Karpas-422 (cell line): ENCODE data around the gene GLRX2. TPM values are rescaled to one million over a fixed set of nuclear protein-coding genes. Genes with fewer than 3 reads are reported as not detected.
"Not testable (repeated sequence)": the region's sequence is repeated elsewhere in the genome, so short reads cannot be mapped to it uniquely, and the experiment has no call there.

Experiments
- DNase-seq: peaks from one replicate; pipeline ENCODE4 v3.0.0-alpha.2; 2015
- H2AFZ ChIP-seq: fragments of 200-600 bp; sonication (generic); 2 replicates; pipeline ENCODE4 v1.6.1; 2014; ENCODE audit warnings: antibody characterized with exemption, low read length, mixed read lengths
- H3K27ac ChIP-seq: fragments of 200-600 bp; sonication (generic); 2 replicates; pipeline ENCODE4 v1.5.1; 2014; ENCODE audit warnings: mild to moderate bottlenecking, low read length, moderate library complexity
- H3K27me3 ChIP-seq: fragments of 200-600 bp; sonication (generic); 2 replicates; pipeline ENCODE4 v1.6.1; 2014; ENCODE audit warnings: low read length, mixed read lengths
- H3K36me3 ChIP-seq: fragments of 200-600 bp; sonication (generic); 2 replicates; pipeline ENCODE4 v1.6.1; 2014; ENCODE audit warnings: low read length, mixed read lengths; ENCODE audit not compliant: insufficient read depth
- H3K4me1 ChIP-seq: fragments of 200-600 bp; sonication (generic); 2 replicates; pipeline ENCODE4 v1.6.1; 2014; ENCODE audit warnings: mild to moderate bottlenecking, low read length, mixed read lengths
- H3K4me2 ChIP-seq: fragments of 200-600 bp; sonication (generic); 2 replicates; pipeline ENCODE4 v1.6.1; 2014; ENCODE audit warnings: low read length, low read depth, mild to moderate bottlenecking; ENCODE audit not compliant: poor library complexity, severe bottlenecking
- H3K4me3 ChIP-seq: fragments of 200-600 bp; sonication (generic); 2 replicates; pipeline ENCODE4 v1.5.1; 2014; ENCODE audit warnings: mild to moderate bottlenecking, antibody characterized with exemption, low read length, mixed read lengths
- H3K79me2 ChIP-seq: fragments of 200-600 bp; sonication (generic); 2 replicates; pipeline ENCODE4 v1.6.1; 2014; ENCODE audit warnings: mild to moderate bottlenecking, low read length, mixed read lengths
- H3K9ac ChIP-seq: fragments of 200-600 bp; sonication (generic); 2 replicates; pipeline ENCODE4 v1.6.0; 2014; ENCODE audit warnings: low read length
- H3K9me2 ChIP-seq: fragments of 200-600 bp; sonication (generic), shearing (Covaris generic); replicated peaks from 2 replicates; pipeline ENCODE4 v1.6.0; 2014; ENCODE audit warnings: mild to moderate bottlenecking, low read length, moderate library complexity; ENCODE audit not compliant: insufficient read depth
- H3K9me3 ChIP-seq: fragments of 300-700, 200-600 bp; sonication (generic); 2 replicates; pipeline ENCODE4 v1.6.1; 2014; ENCODE audit warnings: low read length, mixed read lengths
- H4K20me1 ChIP-seq: fragments of 200-600 bp; sonication (generic); 2 replicates; pipeline ENCODE4 v1.6.1; 2014; ENCODE audit warnings: mild to moderate bottlenecking, antibody characterized with exemption, low read length, low read depth; ENCODE audit not compliant: insufficient read depth
- total RNA-seq: library from RNA; depleted of rRNA; stranded (reverse); fragments of >200 nt; shearing (Covaris generic); gene quantifications from 2 replicates; pipeline ENCODE4 v1.2.3, GENCODE V29; 2014; ENCODE audit warnings: low replicate concordance

The GLRX2 gene
- total RNA-seq, 1 experiment from 2014 or later = 30.9 TPM

- Histone ChIP-seq H3K4me3 (no peak overlapping the region), H3K27me3 (no peaks in the 10 kb centered on the region), H3K79me2 (peaks cover 80% of the 10 kb centered on the region), H4K20me1 (peaks cover 10% of the 10 kb centered on the region; the same call in 1 of the 2 replicates), H3K9ac (no peak overlapping the region), H3K4me2 (no peak overlapping the region), H3K36me3 (peaks cover 30% of the 10 kb centered on the region), H3K27ac (no peak overlapping the region), H2AFZ (no peak overlapping the region), H3K9me3 (no peaks in the 10 kb centered on the region), H3K4me1 (peaks cover 25% of the 10 kb centered on the region), H3K9me2 (no peaks in the 10 kb centered on the region)
- no peak for DNase-seq
Measured at GRCh38 chr1:193125369-193125768, 20.2 kb upstream of the GLRX2 start.

- Histone ChIP-seq H2AFZ (no peak overlapping the region), H3K36me3 (peaks cover 25% of the 10 kb centered on the region; the same call in 1 of the 2 replicates), H3K79me2 (peaks cover 66% of the 10 kb centered on the region), H3K27ac (peak overlapping the region; percentile 92; the same call in 1 of the 2 replicates), H4K20me1 (peaks cover 10% of the 10 kb centered on the region; the same call in 1 of the 2 replicates), H3K9me3 (no peaks in the 10 kb centered on the region), H3K4me2 (peak overlapping the region; percentile 92), H3K9me2 (no peaks in the 10 kb centered on the region), H3K4me1 (peaks cover 25% of the 10 kb centered on the region), H3K9ac (peak overlapping the region; percentile 87), H3K4me3 (peak overlapping the region; percentile 84), H3K27me3 (no peaks in the 10 kb centered on the region)
- no peak for DNase-seq
Measured at GRCh38 chr1:193123751-193124150, 18.5 kb upstream of the GLRX2 start.

GRCh38 chr1:193121616-193122593 lies 16.7 kb upstream of the GLRX2 start, which contains the start of gene CDC73:
CDC73 (plus strand) TSS chr1:193122031; CDS start chr1:193122201, 170 bp downstream.
- Histone ChIP-seq H3K79me2 (peaks cover 47% of the 10 kb centered on the region), H3K4me2 (peak within 1 kb of the TSS; percentile 92), H3K9ac (peak within 1 kb of the TSS; percentile 87), H4K20me1 (peaks cover 10% of the 10 kb centered on the region; the same call in 1 of the 2 replicates), H2AFZ (peak within 1 kb of the TSS; percentile 73), H3K36me3 (peaks cover 24% of the 10 kb centered on the region; the same call in 1 of the 2 replicates), H3K27me3 (no peaks in the 10 kb centered on the region), H3K9me2 (no peaks in the 10 kb centered on the region), H3K4me1 (peaks cover 25% of the 10 kb centered on the region), H3K4me3 (peak within 1 kb of the TSS; percentile 84), H3K27ac (peak within 1 kb of the TSS; percentile 92), H3K9me3 (no peaks in the 10 kb centered on the region)
- peak; percentile 98 for DNase-seq

GRCh38 chr1:193120604-193121166 lies 15.5 kb upstream of the GLRX2 start:
- peaks cover 10% of the 10 kb centered on the region; the same call in 1 of the 2 replicates for H4K20me1 ChIP-seq
- H3K9me3 ChIP-seq = no peaks in the 10 kb centered on the region
- H3K4me2 ChIP-seq = peak overlapping the region; percentile 92
- H3K4me1 ChIP-seq = peaks cover 25% of the 10 kb centered on the region
- H3K27me3 ChIP-seq = no peaks in the 10 kb centered on the region
- H3K4me3 ChIP-seq = peak overlapping the region; percentile 84
- no peak for DNase-seq
- peaks cover 14% of the 10 kb centered on the region; the same call in 1 of the 2 replicates for H3K36me3 ChIP-seq
- H3K9ac ChIP-seq = peak overlapping the region; percentile 87; the same call in 1 of the 2 replicates
- no peaks in the 10 kb centered on the region for H3K9me2 ChIP-seq
- no peak overlapping the region for H2AFZ ChIP-seq
- no peak overlapping the region for H3K27ac ChIP-seq
- H3K79me2 ChIP-seq = peaks cover 35% of the 10 kb centered on the region

- H3K9me2 ChIP-seq = no peaks in the 10 kb centered on the region
- H2AFZ ChIP-seq = peak overlapping the region; percentile 38; the same call in 1 of the 2 replicates
- peaks cover 10% of the 10 kb centered on the region; the same call in 1 of the 2 replicates for H4K20me1 ChIP-seq
- H3K4me2 ChIP-seq = no peak overlapping the region
- H3K36me3 ChIP-seq = 0 out of 2 replicates have a peak, but pooled peaks cover under 1% of the 10 kb centered on the region
- H3K4me1 ChIP-seq = peaks cover 18% of the 10 kb centered on the region
- H3K9ac ChIP-seq = no peak overlapping the region
- H3K27me3 ChIP-seq = no peaks in the 10 kb centered on the region
- H3K27ac ChIP-seq = no peak overlapping the region
- no peaks in the 10 kb centered on the region for H3K9me3 ChIP-seq
- peaks cover 19% of the 10 kb centered on the region for H3K79me2 ChIP-seq
- DNase-seq = no peak
- H3K4me3 ChIP-seq = no peak overlapping the region
Measured at GRCh38 chr1:193118803-193119730, 13.9 kb upstream of the GLRX2 start.

- H3K9ac ChIP-seq = no peak overlapping the region
- H3K27me3 ChIP-seq = no peaks in the 10 kb centered on the region
- H3K27ac ChIP-seq = no peak overlapping the region
- DNase-seq = no peak
- no peaks in the 10 kb centered on the region for H3K36me3 ChIP-seq
- H3K4me3 ChIP-seq = no peak overlapping the region
- H3K9me2 ChIP-seq = no peaks in the 10 kb centered on the region
- H4K20me1 ChIP-seq = peaks cover 7% of the 10 kb centered on the region; the same call in 1 of the 2 replicates
- no peak overlapping the region for H3K4me2 ChIP-seq
- no peak overlapping the region for H2AFZ ChIP-seq
- peaks cover 10% of the 10 kb centered on the region for H3K4me1 ChIP-seq
- no peaks in the 10 kb centered on the region for H3K9me3 ChIP-seq
- H3K79me2 ChIP-seq = peaks cover 10% of the 10 kb centered on the region
Measured at GRCh38 chr1:193118194-193118593, 13.0 kb upstream of the GLRX2 start.

GRCh38 chr1:193117167-193117566 lies 12.0 kb upstream of the GLRX2 start:
- not testable (repeated sequence) for H4K20me1 ChIP-seq, H3K4me1 ChIP-seq, H3K79me2 ChIP-seq, H3K9me3 ChIP-seq, H3K27me3 ChIP-seq, H3K9me2 ChIP-seq, H3K4me3 ChIP-seq, H3K4me2 ChIP-seq, H3K27ac ChIP-seq, H2AFZ ChIP-seq, H3K9ac ChIP-seq, H3K36me3 ChIP-seq, DNase-seq
